GM18505 (cell line): ENCODE measurements around the gene SMC1A.
"Not testable (repeated sequence)": the region's sequence is repeated elsewhere in the genome, so short reads cannot be mapped to it uniquely, and the experiment has no call there.

Source experiments
- ATAC-seq: cut with Tn5 transposase; IDR thresholded peaks from one replicate; pipeline ENCODE4 v1.9.1; 2021; ENCODE audit not compliant: unreplicated experiment
- POLR2A ChIP-seq: IDR thresholded peaks from 4 replicates; pipeline ENCODE4 v1.6.1; 2011; ENCODE audit warnings: borderline replicate concordance; ENCODE audit not compliant: insufficient read depth, insufficient read length; ENCODE audit errors: extremely low read depth

The SMC1A gene

GRCh38 chrX:53398216-53398615 is 24.2 kb downstream of the SMC1A start:
- no peak for TF ChIP-seq POLR2A
- no peak for ATAC-seq

- no peak for ATAC-seq
- no peak for TF ChIP-seq POLR2A
Measured at GRCh38 chrX:53395605-53396298, 26.7 kb downstream of the SMC1A start.

GRCh38 chrX:53383376-53384076 is 38.9 kb downstream of the SMC1A start:
- no peak for ATAC-seq
- no peak for TF ChIP-seq POLR2A

- no peak for TF ChIP-seq POLR2A
- ATAC-seq, result no peak
Measured at GRCh38 chrX:53379747-53380146, 42.7 kb downstream of the SMC1A start.

GRCh38 chrX:53379008-53379710 is 43.3 kb downstream of the SMC1A start:
- no peak for ATAC-seq
- TF ChIP-seq POLR2A, result no peak

GRCh38 chrX:53377464-53377863 is 45.0 kb downstream of the SMC1A start:
- ATAC-seq, result no peak
- TF ChIP-seq POLR2A, result no peak

- no peak for ATAC-seq
Measured at GRCh38 chrX:53376888-53377287, 45.6 kb downstream of the SMC1A start.

GRCh38 chrX:53374923-53375322 is 47.5 kb downstream of the SMC1A start:
- no peak for ATAC-seq

More at GRCh38 chrX:53376888-53377287, 45.6 kb downstream of the SMC1A start:
- TF ChIP-seq POLR2A, result no peak

GRCh38 chrX:53374222-53374820 is 48.1 kb downstream of the SMC1A start:
- no peak for TF ChIP-seq POLR2A
- no peak for ATAC-seq

More at GRCh38 chrX:53374923-53375322, 47.5 kb downstream of the SMC1A start:
- no peak for TF ChIP-seq POLR2A

- TF ChIP-seq POLR2A, result no peak
- ATAC-seq, result no peak
Measured at GRCh38 chrX:53373307-53373706, 49.1 kb downstream of the SMC1A start.

- not testable (repeated sequence) for ATAC-seq
Measured at GRCh38 chrX:53366454-53366853, 56.0 kb downstream of the SMC1A start.

GRCh38 chrX:53362449-53362848 is 60.0 kb downstream of the SMC1A start:
- ATAC-seq, result no peak
- no peak for TF ChIP-seq POLR2A

- no peak for ATAC-seq
- TF ChIP-seq POLR2A, result no peak
Measured at GRCh38 chrX:53357799-53358530, 64.5 kb downstream of the SMC1A start.

- TF ChIP-seq POLR2A, result no peak
- ATAC-seq, result no peak
Measured at GRCh38 chrX:53356186-53356585, 66.3 kb downstream of the SMC1A start.

- ATAC-seq, result no peak
- no peak for TF ChIP-seq POLR2A
Measured at GRCh38 chrX:53354669-53355068, 67.8 kb downstream of the SMC1A start.
